WERI-Rb-1 (cell line): Measurements from ENCODE around the gene SVOP.

ENCODE experiments used
- DNase-seq: peaks from one replicate; pipeline ENCODE4 v3.0.0-alpha.2; 2020
- H3K27ac ChIP-seq: fragments of 250-450 bp; sonication (Bioruptor Pico); 2 replicates; pipeline ENCODE4 v1.5.1; 2020; ENCODE audit warnings: mild to moderate bottlenecking, moderate library complexity
- H3K27me3 ChIP-seq: fragments of 250-450 bp; sonication (Bioruptor Pico); 2 replicates; pipeline ENCODE4 v1.5.1; 2021; ENCODE audit warnings: mild to moderate bottlenecking, low read depth, moderate library complexity; ENCODE audit not compliant: insufficient read depth, severe bottlenecking
- H3K36me3 ChIP-seq: fragments of 250-450 bp; sonication (Bioruptor Pico); 2 replicates; pipeline ENCODE4 v1.5.1; 2020; ENCODE audit warnings: mild to moderate bottlenecking, moderate library complexity
- H3K4me3 ChIP-seq: 2 replicates; pipeline ENCODE4 v1.5.1; 2011; ENCODE audit warnings: low read depth, mild to moderate bottlenecking, control low read depth, low read length
- H3K9me3 ChIP-seq: fragments of 250-450 bp; sonication (Bioruptor Pico); 2 replicates; pipeline ENCODE4 v1.5.1; 2021; ENCODE audit warnings: mild to moderate bottlenecking, moderate library complexity; ENCODE audit not compliant: severe bottlenecking
- CTCF ChIP-seq: IDR thresholded peaks from 2 replicates; pipeline ENCODE4 v1.5.1; 2011; ENCODE audit warnings: low read depth, mild to moderate bottlenecking, control low read depth, inconsistent platforms, low read length

SVOP gene

GRCh38 chr12:108983227-108983626 is 37.6 kb downstream of the SVOP start:
- no peak for DNase-seq
- H3K4me3 ChIP-seq: no peak overlapping the region
- H3K27ac ChIP-seq: no peak overlapping the region
- no peak for TF ChIP-seq CTCF
- no peaks in the 10 kb centered on the region for H3K27me3 ChIP-seq
- no peaks in the 10 kb centered on the region for H3K36me3 ChIP-seq
- peaks cover 4% of the 10 kb centered on the region for H3K9me3 ChIP-seq

- Histone ChIP-seq H3K27ac (no peak overlapping the region), H3K36me3 (no peaks in the 10 kb centered on the region), H3K9me3 (peaks cover 4% of the 10 kb centered on the region), H3K4me3 (no peak overlapping the region), H3K27me3 (no peaks in the 10 kb centered on the region)
- no peak for DNase-seq
- no peak for TF ChIP-seq CTCF
Measured at GRCh38 chr12:108982621-108983219, 38.1 kb downstream of the SVOP start.

- Histone ChIP-seq H3K27me3 (no peaks in the 10 kb centered on the region), H3K36me3 (no peaks in the 10 kb centered on the region), H3K27ac (no peak overlapping the region), H3K4me3 (no peak overlapping the region), H3K9me3 (peaks cover 4% of the 10 kb centered on the region)
- TF ChIP-seq CTCF: no peak
- DNase-seq: no peak
Measured at GRCh38 chr12:108981835-108982234, 39.0 kb downstream of the SVOP start.

GRCh38 chr12:108980831-108981618 is 39.8 kb downstream of the SVOP start:
- Histone ChIP-seq H3K27ac (no peak overlapping the region), H3K27me3 (no peaks in the 10 kb centered on the region), H3K9me3 (peaks cover 4% of the 10 kb centered on the region), H3K36me3 (no peaks in the 10 kb centered on the region), H3K4me3 (no peak overlapping the region)
- no peak for TF ChIP-seq CTCF
- DNase-seq: no peak

GRCh38 chr12:108977360-108977759 is 43.5 kb downstream of the SVOP start:
- Histone ChIP-seq H3K27me3 (no peaks in the 10 kb centered on the region), H3K36me3 (peaks cover 3% of the 10 kb centered on the region), H3K4me3 (no peak overlapping the region), H3K27ac (peak overlapping the region; percentile 38; the same call in 1 of the 2 replicates), H3K9me3 (no peaks in the 10 kb centered on the region)
- no peak for TF ChIP-seq CTCF
- no peak for DNase-seq
